ENCODE measurements around the gene MTA2. TPM values are rescaled to one million over a fixed set of nuclear protein-coding genes. Genes with fewer than 3 reads are reported as not detected.
"Not testable (repeated sequence)": the region's sequence is repeated elsewhere in the genome, so short reads cannot be mapped to it uniquely, and the experiment has no call there.

MTA2 gene
- total RNA-seq, 2 experiments from 2014 or later = 130 to 174 TPM

DNA sequence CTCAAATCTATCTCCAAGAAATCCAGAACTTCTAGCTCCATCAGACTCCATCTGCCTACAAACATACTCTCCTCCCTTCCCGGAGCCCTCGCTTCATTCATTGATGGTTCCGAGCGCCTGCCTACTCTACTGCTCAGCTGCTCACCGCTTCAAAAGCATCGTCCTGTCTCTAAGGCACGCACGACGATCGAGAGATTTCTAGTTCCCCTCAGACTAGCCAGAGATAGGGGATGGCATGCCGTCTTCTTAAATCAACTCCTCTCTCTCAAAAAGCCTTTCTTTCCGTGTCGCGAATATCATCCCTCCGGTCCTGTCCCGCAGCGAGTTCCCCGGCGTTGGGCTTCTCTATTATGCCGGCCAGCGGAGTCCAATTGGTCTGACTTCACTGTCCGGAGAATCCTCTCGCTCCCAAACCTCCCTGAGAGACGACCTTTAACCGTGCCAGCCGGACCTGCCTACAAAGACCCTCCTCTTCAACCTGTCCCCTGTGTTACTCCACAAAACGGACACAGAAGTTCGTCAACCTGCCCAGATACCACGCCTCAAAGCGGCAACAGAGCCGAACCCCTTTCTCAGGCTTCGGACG, 28.6 kb downstream of the MTA2 start:
- Histone ChIP-seq H2AFZ (ENCODE audit: low read length) (no peak overlapping the region), H3K79me2 (ENCODE audit: insufficient read depth, low read depth, low read length) (peaks cover 60% of the 10 kb centered on the region), H3K27ac (ENCODE audit: low read depth, low read length, poor library complexity, severe bottlenecking) (peak overlapping the region; percentile 52), H3K9me3 (ENCODE audit: low read length) (no peaks in the 10 kb centered on the region), H3K4me1 (ENCODE audit: insufficient read depth, low read length, poor library complexity, severe bottlenecking) (peaks cover 35% of the 10 kb centered on the region), H3K36me3 (ENCODE audit: insufficient read depth, low read length) (peaks cover 90% of the 10 kb centered on the region), H3K4me3 (ENCODE audit: low read depth, low read length, poor library complexity, severe bottlenecking) (peak overlapping the region; percentile 87), H3K4me2 (ENCODE audit: low read length) (peak overlapping the region; percentile 96), H3K9me2 (ENCODE audit: insufficient read depth, low read length) (no peaks in the 10 kb centered on the region), H4K20me1 (ENCODE audit: insufficient read depth, low read length) (peaks cover 20% of the 10 kb centered on the region)
- intact Hi-C loops (cut with micrococcal nuclease; ENCODE audit: unreplicated experiment) = loop anchor here (5.0 kb wide), 1 partner anchor 309 kb away; the partner anchor contains the start of gene SLC3A2
- TF ChIP-seq EZH2phosphoT487 (IDR thresholded peaks at IDR 0.05; ENCODE audit: borderline replicate concordance, low read depth, low read length) = no peak
- TF ChIP-seq, protein P1, sequence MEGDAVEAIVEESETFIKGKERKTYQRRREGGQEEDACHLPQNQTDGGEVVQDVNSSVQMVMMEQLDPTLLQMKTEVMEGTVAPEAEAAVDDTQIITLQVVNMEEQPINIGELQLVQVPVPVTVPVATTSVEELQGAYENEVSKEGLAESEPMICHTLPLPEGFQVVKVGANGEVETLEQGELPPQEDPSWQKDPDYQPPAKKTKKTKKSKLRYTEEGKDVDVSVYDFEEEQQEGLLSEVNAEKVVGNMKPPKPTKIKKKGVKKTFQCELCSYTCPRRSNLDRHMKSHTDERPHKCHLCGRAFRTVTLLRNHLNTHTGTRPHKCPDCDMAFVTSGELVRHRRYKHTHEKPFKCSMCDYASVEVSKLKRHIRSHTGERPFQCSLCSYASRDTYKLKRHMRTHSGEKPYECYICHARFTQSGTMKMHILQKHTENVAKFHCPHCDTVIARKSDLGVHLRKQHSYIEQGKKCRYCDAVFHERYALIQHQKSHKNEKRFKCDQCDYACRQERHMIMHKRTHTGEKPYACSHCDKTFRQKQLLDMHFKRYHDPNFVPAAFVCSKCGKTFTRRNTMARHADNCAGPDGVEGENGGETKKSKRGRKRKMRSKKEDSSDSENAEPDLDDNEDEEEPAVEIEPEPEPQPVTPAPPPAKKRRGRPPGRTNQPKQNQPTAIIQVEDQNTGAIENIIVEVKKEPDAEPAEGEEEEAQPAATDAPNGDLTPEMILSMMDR (conservative IDR thresholded peaks at IDR 0.05; ENCODE audit: low read length) = no peak
- CTCF ChIA-PET (ENCODE audit: unreplicated experiment) = interaction anchor here (1.0 to 1.2 kb wide), 2 partner anchors 18 to 149 kb away, joined by 5 read pairs; partner anchors contain the start of gene TUT1
- BruUV-seq (replicated peaks) = TSS peak; percentile 70
- peak; percentile 51 for DNase-seq (ENCODE audit: low spot score)
- POLR2A ChIA-PET = interaction anchor here (0.6 to 2.0 kb wide), 19 partner anchors 10 to 1318 kb away, joined by 3 to 35 read pairs (median 5); partner anchors contain the start of genes B3GAT3, C11orf98, CSKMT and HNRNPUL2

DNA sequence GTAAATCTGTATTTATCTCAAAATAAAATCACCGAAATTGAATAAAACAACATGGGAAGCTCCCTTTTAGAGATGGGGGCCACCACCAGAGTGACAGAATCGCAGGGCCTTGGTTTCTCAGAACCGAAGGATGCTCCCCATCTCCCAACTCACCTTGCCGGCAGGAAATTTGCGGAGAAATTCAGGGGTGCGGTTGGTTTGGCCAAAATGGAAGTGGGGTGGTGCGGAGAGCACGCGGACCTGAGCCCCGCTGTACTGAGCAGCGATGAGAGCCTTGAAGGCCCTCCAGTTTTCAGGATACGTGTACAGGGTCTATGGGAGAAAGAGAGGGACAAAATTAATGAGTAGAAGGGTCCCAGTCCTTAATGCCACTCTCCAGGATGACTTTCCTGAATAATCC, 29.2 kb downstream of the MTA2 start:
- H3K9me2 ChIP-seq (ENCODE audit: insufficient read depth, low read length) = no peaks in the 10 kb centered on the region
- TF ChIP-seq, protein P1 (conservative IDR thresholded peaks at IDR 0.05; ENCODE audit: low read length) = no peak
- no peak for TF ChIP-seq EZH2phosphoT487 (IDR thresholded peaks at IDR 0.05; ENCODE audit: borderline replicate concordance, low read depth, low read length)
- ChIA-PET CTCF (ENCODE audit: unreplicated experiment) (no interaction called here), POLR2A (interaction anchor here (0.7 to 1.4 kb wide), 5 partner anchors 11 to 155 kb away, joined by 3 to 4 read pairs (median 3); partner anchors contain the start of genes HNRNPUL2 and TUT1)
- peaks cover 20% of the 10 kb centered on the region for H4K20me1 ChIP-seq (ENCODE audit: insufficient read depth, low read length)
- peak overlapping the region; percentile 96 for H3K4me2 ChIP-seq (ENCODE audit: low read length)
- peak overlapping the region; percentile 52 for H3K27ac ChIP-seq (ENCODE audit: low read depth, low read length, poor library complexity, severe bottlenecking)
- H2AFZ ChIP-seq (ENCODE audit: low read length) = no peak overlapping the region
- no TSS peak for BruUV-seq (replicated peaks)
- intact Hi-C loops (cut with micrococcal nuclease; ENCODE audit: unreplicated experiment) = loop anchor here (5.0 kb wide), 1 partner anchor 310 kb away; the partner anchor contains the start of gene SLC3A2
- peaks cover 90% of the 10 kb centered on the region for H3K36me3 ChIP-seq (ENCODE audit: insufficient read depth, low read length)
- peak overlapping the region; percentile 87 for H3K4me3 ChIP-seq (ENCODE audit: low read depth, low read length, poor library complexity, severe bottlenecking)
- peaks cover 35% of the 10 kb centered on the region for H3K4me1 ChIP-seq (ENCODE audit: insufficient read depth, low read length, poor library complexity, severe bottlenecking)
- DNase-seq (ENCODE audit: low spot score) = no peak
- no peaks in the 10 kb centered on the region for H3K9me3 ChIP-seq (ENCODE audit: low read length)
- peaks cover 62% of the 10 kb centered on the region for H3K79me2 ChIP-seq (ENCODE audit: insufficient read depth, low read depth, low read length)

DNA sequence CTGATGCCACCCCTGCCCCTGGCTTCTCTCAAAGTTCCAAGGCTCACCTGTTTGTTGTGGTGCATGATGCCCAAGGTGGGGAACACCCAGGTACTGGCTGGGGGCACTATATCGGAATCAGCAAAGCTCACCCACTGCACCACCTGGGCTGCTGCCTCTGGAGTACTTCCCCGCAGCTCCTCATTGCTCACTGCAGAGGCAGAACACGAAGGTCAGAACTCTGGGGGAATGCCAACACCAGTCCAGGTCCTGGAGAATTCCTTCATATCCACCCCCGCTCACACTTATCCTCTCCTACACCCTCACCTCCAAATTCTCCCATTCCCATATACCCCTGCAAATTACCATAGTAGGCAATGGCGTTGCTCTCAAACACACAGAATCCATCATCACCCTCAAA, 30.2 kb downstream of the MTA2 start:
- H3K36me3 ChIP-seq (ENCODE audit: insufficient read depth, low read length) = peaks cover 90% of the 10 kb centered on the region
- intact Hi-C loops (cut with micrococcal nuclease; ENCODE audit: unreplicated experiment) = loop anchor here (5.0 kb wide), 1 partner anchor 311 kb away; the partner anchor contains the start of gene SLC3A2

DNA sequence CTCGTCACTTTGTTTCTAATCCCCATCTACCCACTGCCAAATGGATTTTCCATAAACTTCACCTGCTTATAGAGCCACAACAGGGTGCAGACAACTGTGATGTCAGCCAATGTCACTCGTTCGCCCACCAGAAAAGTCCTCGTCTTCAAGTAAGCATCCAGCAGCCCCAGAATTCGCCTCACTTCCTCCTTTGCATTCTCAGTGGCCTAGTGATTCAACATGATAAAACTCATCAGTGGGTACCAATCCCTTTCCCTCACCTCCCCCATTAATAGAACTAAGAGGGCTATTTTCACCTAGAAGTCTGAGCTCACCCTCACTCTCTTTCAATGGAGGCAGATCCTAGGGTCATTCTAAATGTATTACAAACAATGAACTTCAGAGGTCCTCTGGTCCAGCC, 30.8 kb downstream of the MTA2 start:
- H3K9me2 ChIP-seq (ENCODE audit: insufficient read depth, low read length); H3K9me3 ChIP-seq (ENCODE audit: low read length); H2AFZ ChIP-seq (ENCODE audit: low read length); BruUV-seq (replicated peaks); DNase-seq (ENCODE audit: low spot score); POLR2A ChIA-PET; H3K27ac ChIP-seq (ENCODE audit: low read depth, low read length, poor library complexity, severe bottlenecking); CTCF ChIA-PET (ENCODE audit: unreplicated experiment); H3K4me3 ChIP-seq (ENCODE audit: low read depth, low read length, poor library complexity, severe bottlenecking): not testable (repeated sequence)
- Histone ChIP-seq H3K79me2 (ENCODE audit: insufficient read depth, low read depth, low read length) (peaks cover 76% of the 10 kb centered on the region), H3K4me2 (ENCODE audit: low read length) (0 out of 2 replicates have a peak overlapping the region, but pooled peaks have one; percentile 96), H3K36me3 (ENCODE audit: insufficient read depth, low read length) (peaks cover 90% of the 10 kb centered on the region), H4K20me1 (ENCODE audit: insufficient read depth, low read length) (peaks cover 25% of the 10 kb centered on the region), H3K4me1 (ENCODE audit: insufficient read depth, low read length, poor library complexity, severe bottlenecking) (peaks cover 35% of the 10 kb centered on the region)
- intact Hi-C loops (cut with micrococcal nuclease; ENCODE audit: unreplicated experiment) = loop anchor here (5.0 kb wide), 1 partner anchor 311 kb away; the partner anchor contains the start of gene SLC3A2

More for the DNA sequence above, 30.2 kb downstream of the MTA2 start:
- Histone ChIP-seq H3K79me2 (ENCODE audit: insufficient read depth, low read depth, low read length) (peaks cover 70% of the 10 kb centered on the region), H3K4me3 (ENCODE audit: low read depth, low read length, poor library complexity, severe bottlenecking) (peak overlapping the region; percentile 87), H4K20me1 (ENCODE audit: insufficient read depth, low read length) (peaks cover 25% of the 10 kb centered on the region), H3K4me1 (ENCODE audit: insufficient read depth, low read length, poor library complexity, severe bottlenecking) (peaks cover 35% of the 10 kb centered on the region), H3K4me2 (ENCODE audit: low read length) (peak overlapping the region; percentile 96)
- H3K9me2 ChIP-seq (ENCODE audit: insufficient read depth, low read length); DNase-seq (ENCODE audit: low spot score); H2AFZ ChIP-seq (ENCODE audit: low read length); H3K9me3 ChIP-seq (ENCODE audit: low read length); POLR2A ChIA-PET; H3K27ac ChIP-seq (ENCODE audit: low read depth, low read length, poor library complexity, severe bottlenecking); BruUV-seq (replicated peaks); CTCF ChIA-PET (ENCODE audit: unreplicated experiment): not testable (repeated sequence)

Data from OCI-LY7 (cell line).